ENCODE data around the gene GMFB.

DNA sequence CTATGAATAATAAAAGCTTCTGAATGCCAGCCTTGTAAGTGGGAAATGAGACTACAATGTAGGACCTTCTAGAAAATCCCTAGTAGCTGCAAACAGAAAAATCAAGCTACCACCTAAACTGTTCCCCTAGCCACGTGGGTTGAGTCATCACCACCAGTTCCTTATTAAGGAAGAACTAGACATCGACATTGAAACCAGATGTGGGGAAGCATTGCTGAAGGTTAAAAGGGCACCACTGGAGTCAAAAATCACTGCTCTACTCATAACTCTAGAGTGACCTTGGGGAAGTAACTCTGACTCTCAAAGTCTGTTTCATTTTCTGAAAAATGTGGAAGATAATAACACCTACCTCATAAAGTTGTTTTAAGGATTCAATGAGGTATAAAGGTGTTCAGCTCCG, 38.2 kb downstream of the GMFB start:
- TF ChIP-seq SUZ12 (IDR thresholded peaks at IDR 0.05; ENCODE audit: extremely low read depth, insufficient read depth, insufficient read length) (no peak), ZNF274 (IDR thresholded peaks at IDR 0.05; ENCODE audit: low read depth, low read length) (no peak)

All from NT2/D1 (cell line).